HL-60 (cell line): ENCODE results near the gene IGF1.
"Not testable (repeated sequence)": the region's sequence is repeated elsewhere in the genome, so short reads cannot be mapped to it uniquely, and the experiment has no call there.

Source experiments
- DNase-seq, 2 experiments: peaks; one replicate each; pipeline ENCODE4 v3.0.0-alpha.2; 2010 to 2020; ENCODE audit warnings: low read depth in 1 of 2, low spot score in 1 of 2
- H3K27ac ChIP-seq: fragments of 250-450 bp; sonication (Bioruptor Pico); replicated peaks from 2 replicates; pipeline ENCODE4 v1.5.1; 2020; ENCODE audit warnings: mild to moderate bottlenecking, moderate library complexity
- H3K27me3 ChIP-seq: fragments of 250-450 bp; sonication (Bioruptor Pico); 2 replicates; pipeline ENCODE4 v1.5.1; 2021; ENCODE audit warnings: mild to moderate bottlenecking, moderate library complexity; ENCODE audit not compliant: insufficient read depth, poor library complexity, severe bottlenecking
- H3K4me3 ChIP-seq: replicated peaks from 2 replicates; pipeline ENCODE4 v1.5.1; 2011; ENCODE audit warnings: mild to moderate bottlenecking, control low read depth, low read length; ENCODE audit not compliant: insufficient read depth
- GABPA ChIP-seq: IDR thresholded peaks from 2 replicates; pipeline ENCODE4 v1.6.1; 2012; ENCODE audit warnings: low read depth
- POLR2AphosphoS5 ChIP-seq: IDR thresholded peaks from 2 replicates; pipeline ENCODE4 v1.6.1; 2012; ENCODE audit warnings: low read depth
- SPI1 ChIP-seq: IDR thresholded peaks from 2 replicates; pipeline ENCODE4 v1.6.1; 2012; ENCODE audit warnings: low read depth, mild to moderate bottlenecking, borderline replicate concordance
- TF ChIP-seq, protein P1 (sequence below): IDR thresholded peaks from 2 replicates; pipeline ENCODE4 v1.6.1; 2012; ENCODE audit warnings: low read depth; ENCODE audit not compliant: insufficient replicate concordance
- TF ChIP-seq, protein P2 (sequence below): IDR thresholded peaks from one replicate; pipeline ENCODE4 v1.5.1; 2011; ENCODE audit warnings: low read length, control low read depth, inconsistent platforms; ENCODE audit not compliant: insufficient read depth

Gene IGF1

DNA sequence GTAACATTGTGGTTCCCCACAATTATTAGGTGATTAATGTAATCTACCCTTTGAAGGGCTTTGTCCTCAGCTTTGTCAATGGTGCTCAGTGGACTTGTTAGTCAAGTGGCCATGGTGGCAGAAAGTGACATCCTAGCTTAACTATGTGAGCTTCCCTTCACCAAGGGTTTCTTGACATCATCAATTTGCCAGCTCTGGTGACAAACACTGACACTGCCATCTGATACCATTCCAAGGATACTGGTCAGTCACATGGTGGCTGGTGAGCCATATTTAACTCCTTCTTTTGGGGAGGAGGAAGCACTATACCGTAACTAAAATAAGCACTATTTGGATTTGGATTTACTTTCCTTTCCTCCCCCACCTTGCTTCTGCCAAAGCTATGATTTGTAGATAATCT lies 115.7 kb downstream of the IGF1 start:
- H3K27ac ChIP-seq = no peak overlapping the region
- no peak overlapping the region for H3K4me3 ChIP-seq
- TF ChIP-seq, protein P1, sequence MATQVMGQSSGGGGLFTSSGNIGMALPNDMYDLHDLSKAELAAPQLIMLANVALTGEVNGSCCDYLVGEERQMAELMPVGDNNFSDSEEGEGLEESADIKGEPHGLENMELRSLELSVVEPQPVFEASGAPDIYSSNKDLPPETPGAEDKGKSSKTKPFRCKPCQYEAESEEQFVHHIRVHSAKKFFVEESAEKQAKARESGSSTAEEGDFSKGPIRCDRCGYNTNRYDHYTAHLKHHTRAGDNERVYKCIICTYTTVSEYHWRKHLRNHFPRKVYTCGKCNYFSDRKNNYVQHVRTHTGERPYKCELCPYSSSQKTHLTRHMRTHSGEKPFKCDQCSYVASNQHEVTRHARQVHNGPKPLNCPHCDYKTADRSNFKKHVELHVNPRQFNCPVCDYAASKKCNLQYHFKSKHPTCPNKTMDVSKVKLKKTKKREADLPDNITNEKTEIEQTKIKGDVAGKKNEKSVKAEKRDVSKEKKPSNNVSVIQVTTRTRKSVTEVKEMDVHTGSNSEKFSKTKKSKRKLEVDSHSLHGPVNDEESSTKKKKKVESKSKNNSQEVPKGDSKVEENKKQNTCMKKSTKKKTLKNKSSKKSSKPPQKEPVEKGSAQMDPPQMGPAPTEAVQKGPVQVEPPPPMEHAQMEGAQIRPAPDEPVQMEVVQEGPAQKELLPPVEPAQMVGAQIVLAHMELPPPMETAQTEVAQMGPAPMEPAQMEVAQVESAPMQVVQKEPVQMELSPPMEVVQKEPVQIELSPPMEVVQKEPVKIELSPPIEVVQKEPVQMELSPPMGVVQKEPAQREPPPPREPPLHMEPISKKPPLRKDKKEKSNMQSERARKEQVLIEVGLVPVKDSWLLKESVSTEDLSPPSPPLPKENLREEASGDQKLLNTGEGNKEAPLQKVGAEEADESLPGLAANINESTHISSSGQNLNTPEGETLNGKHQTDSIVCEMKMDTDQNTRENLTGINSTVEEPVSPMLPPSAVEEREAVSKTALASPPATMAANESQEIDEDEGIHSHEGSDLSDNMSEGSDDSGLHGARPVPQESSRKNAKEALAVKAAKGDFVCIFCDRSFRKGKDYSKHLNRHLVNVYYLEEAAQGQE = no peak
- no peak for TF ChIP-seq SPI1
- no peak for TF ChIP-seq POLR2AphosphoS5
- TF ChIP-seq, protein P2, sequence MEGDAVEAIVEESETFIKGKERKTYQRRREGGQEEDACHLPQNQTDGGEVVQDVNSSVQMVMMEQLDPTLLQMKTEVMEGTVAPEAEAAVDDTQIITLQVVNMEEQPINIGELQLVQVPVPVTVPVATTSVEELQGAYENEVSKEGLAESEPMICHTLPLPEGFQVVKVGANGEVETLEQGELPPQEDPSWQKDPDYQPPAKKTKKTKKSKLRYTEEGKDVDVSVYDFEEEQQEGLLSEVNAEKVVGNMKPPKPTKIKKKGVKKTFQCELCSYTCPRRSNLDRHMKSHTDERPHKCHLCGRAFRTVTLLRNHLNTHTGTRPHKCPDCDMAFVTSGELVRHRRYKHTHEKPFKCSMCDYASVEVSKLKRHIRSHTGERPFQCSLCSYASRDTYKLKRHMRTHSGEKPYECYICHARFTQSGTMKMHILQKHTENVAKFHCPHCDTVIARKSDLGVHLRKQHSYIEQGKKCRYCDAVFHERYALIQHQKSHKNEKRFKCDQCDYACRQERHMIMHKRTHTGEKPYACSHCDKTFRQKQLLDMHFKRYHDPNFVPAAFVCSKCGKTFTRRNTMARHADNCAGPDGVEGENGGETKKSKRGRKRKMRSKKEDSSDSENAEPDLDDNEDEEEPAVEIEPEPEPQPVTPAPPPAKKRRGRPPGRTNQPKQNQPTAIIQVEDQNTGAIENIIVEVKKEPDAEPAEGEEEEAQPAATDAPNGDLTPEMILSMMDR = no peak
- TF ChIP-seq GABPA = no peak
- H3K27me3 ChIP-seq = no peaks in the 10 kb centered on the region
- DNase-seq = no peak

DNA sequence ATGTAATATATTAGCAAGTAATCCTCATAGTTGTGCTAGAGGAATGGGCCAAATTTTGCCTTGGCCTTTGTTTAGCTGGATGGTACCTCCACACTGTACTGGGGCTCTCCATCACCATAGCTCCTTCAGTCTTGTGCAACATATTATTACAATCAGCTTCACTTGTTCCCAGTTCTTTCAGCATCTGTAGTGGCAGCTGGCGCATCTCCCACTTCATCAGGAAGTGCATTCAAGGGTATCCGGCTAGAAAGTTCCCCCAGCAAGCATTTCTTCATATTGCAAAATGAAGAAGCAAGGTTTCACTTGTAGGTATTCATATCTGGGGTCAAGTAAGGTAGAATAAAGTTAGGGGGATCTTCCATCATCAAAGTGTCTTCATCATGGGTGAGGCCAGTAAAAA lies 123.7 kb downstream of the IGF1 start:
- H3K27me3 ChIP-seq = no peaks in the 10 kb centered on the region
- no peak overlapping the region for H3K4me3 ChIP-seq
- TF ChIP-seq, protein P2 = no peak
- TF ChIP-seq SPI1 (no peak), GABPA (no peak), POLR2AphosphoS5 (no peak)
- TF ChIP-seq, protein P1 = no peak
- DNase-seq = no peak
- no peak overlapping the region for H3K27ac ChIP-seq

DNA sequence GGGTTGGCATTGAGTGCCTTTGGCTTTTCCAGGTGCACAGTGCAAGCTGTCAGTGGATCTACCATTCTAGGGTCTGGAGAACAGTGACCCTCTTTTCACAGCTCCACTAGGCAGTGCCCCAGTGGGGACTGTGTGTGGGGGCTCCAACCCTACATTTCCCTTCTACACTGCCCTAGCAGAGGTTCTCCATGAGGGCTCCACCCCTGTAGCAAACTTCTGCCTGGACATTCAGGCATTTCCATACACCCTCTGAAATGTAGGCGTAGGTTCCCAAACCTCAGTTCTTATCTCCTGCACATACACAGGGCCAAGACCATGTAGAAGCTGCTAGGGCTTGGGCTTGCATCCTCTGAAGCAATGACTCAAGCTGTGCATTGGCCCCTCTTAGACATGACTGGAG lies 126.1 kb downstream of the IGF1 start:
- not testable (repeated sequence) for DNase-seq, H3K27ac ChIP-seq, H3K27me3 ChIP-seq, H3K4me3 ChIP-seq

DNA sequence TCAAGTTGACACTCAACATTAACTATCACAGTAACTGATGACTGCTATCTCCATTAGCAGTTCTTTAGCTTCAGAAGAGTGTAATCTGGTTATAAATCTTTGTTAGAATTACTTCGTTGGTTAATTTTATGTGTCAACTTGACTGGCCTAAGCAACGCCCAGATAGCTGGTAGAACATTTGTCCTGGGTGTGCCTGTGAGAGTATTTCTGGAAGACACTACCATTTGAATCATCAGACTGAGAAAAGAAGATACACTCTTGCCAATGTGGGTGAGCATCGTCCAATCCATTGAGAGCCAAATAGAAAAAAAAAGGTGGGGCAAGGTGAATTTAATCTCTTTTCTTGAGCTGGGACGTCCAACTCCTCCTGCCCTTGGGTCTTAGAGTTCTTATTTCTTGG lies 129.0 kb downstream of the IGF1 start:
- H3K4me3 ChIP-seq = no peak overlapping the region

More for the DNA sequence above, 129.0 kb downstream of the IGF1 start:
- DNase-seq = no peak
- no peak overlapping the region for H3K27ac ChIP-seq
- H3K27me3 ChIP-seq = no peaks in the 10 kb centered on the region
- TF ChIP-seq POLR2AphosphoS5 (no peak), GABPA (no peak), SPI1 (no peak)
- TF ChIP-seq, protein P2 = no peak
- TF ChIP-seq, protein P1 = no peak
